Panc1 (cell line): Measurements from ENCODE around the gene B9D1. TPM values are rescaled to one million over a fixed set of nuclear protein-coding genes. Genes with fewer than 3 reads are reported as not detected.
A peak's percentile ranks its signal among the peaks of the same experiment; 100 is the strongest.

Experiments used
- ATAC-seq: fragments of 200-7000 bp; cut with Tn5 transposase; 2 replicates; pipeline ENCODE4 v1.9.1; 2020; ENCODE audit warnings: mild to moderate bottlenecking, moderate library complexity
- BruUV-seq: library from RNA; stranded (reverse); fragments of 400-500 nt; replicated peaks from 2 replicates; lab custom pipeline; 2021; lab: Mats Ljungman, UMichigan
- CTCF ChIA-PET: fragments of 300-600 bp; sonication (Branson Sonifier 250); formaldehyde crosslinking; loops from one replicate; lab custom pipeline; 2022; ENCODE audit warnings: antibody characterized with exemption; lab: Charles Lee
- POLR2A ChIA-PET: fragments of 300-600 bp; sonication (Branson Sonifier 250); formaldehyde crosslinking; loops from one replicate; lab custom pipeline; 2022; ENCODE audit warnings: antibody characterized with exemption; lab: Charles Lee
- DNase-seq: peaks from one replicate; pipeline ENCODE4 v3.0.0-alpha.2; 2010; ENCODE audit warnings: low read depth, low spot score
- H3K27ac ChIP-seq: 2 replicates; pipeline ENCODE4 v1.5.1; 2011; ENCODE audit warnings: mild to moderate bottlenecking, low read length, inconsistent platforms
- H3K27me3 ChIP-seq: fragments of 200-500 bp; sonication (Bioruptor generic); 2 replicates; pipeline ENCODE4 v1.6.0; 2014; ENCODE audit warnings: low read length, inconsistent platforms; ENCODE audit not compliant: control insufficient read depth, insufficient read depth
- H3K36me3 ChIP-seq: fragments of 200-500 bp; sonication (Bioruptor generic); 2 replicates; pipeline ENCODE4 v1.5.1; 2014; ENCODE audit warnings: inconsistent platforms, mild to moderate bottlenecking, low read length, moderate library complexity; ENCODE audit not compliant: control insufficient read depth, insufficient read depth
- H3K4me1 ChIP-seq: 2 replicates; pipeline ENCODE4 v1.5.1; 2011; ENCODE audit warnings: inconsistent platforms, mild to moderate bottlenecking, low read length, moderate library complexity; ENCODE audit not compliant: control insufficient read depth, insufficient read depth
- H3K4me3 ChIP-seq, 2 experiments: 2 replicates each; pipeline ENCODE4 v1.5.1; 2011 to 2012; ENCODE audit warnings: low read depth in 2 of 2, low read length in 2 of 2, mild to moderate bottlenecking in 2 of 2, inconsistent platforms in 1 of 2, moderate library complexity in 1 of 2
- H3K9me3 ChIP-seq: fragments of 200-500 bp; sonication (Bioruptor generic); 2 replicates; pipeline ENCODE4 v1.5.1; 2014; ENCODE audit warnings: low read depth, mild to moderate bottlenecking, inconsistent platforms, low read length, moderate library complexity; ENCODE audit not compliant: control insufficient read depth, insufficient read depth
- CTCF ChIP-seq: fragments of 450-650 bp; IDR thresholded peaks from 2 replicates; pipeline ENCODE4 v1.5.1; 2017; ENCODE audit warnings: mild to moderate bottlenecking
- POLR2AphosphoS5 ChIP-seq: IDR thresholded peaks from 2 replicates; pipeline ENCODE4 v1.6.1; 2012; ENCODE audit warnings: mild to moderate bottlenecking, low read depth, low read length, moderate library complexity
- REST ChIP-seq, 2 experiments: IDR thresholded peaks; 2 replicates each; pipeline ENCODE4 v1.6.1; 2011 to 2012; ENCODE audit warnings: low read depth in 2 of 2, control low read depth in 1 of 2, low read length in 1 of 2, mild to moderate bottlenecking in 1 of 2, moderate library complexity in 1 of 2; ENCODE audit not compliant: insufficient read depth in 1 of 2
- SIN3A ChIP-seq: IDR thresholded peaks from 2 replicates; pipeline ENCODE4 v1.6.1; 2012; ENCODE audit warnings: low read depth, mild to moderate bottlenecking, low read length, moderate library complexity, borderline replicate concordance; ENCODE audit not compliant: insufficient read depth
- TCF7L2 ChIP-seq: IDR thresholded peaks from 2 replicates; pipeline ENCODE4 v1.6.1; 2011; ENCODE audit warnings: mild to moderate bottlenecking, low read depth, low read length, inconsistent platforms
- in situ Hi-C: cut with HindIII; loops from 2 replicates; pipeline ENCODE4 v1.10.0; 2016; ENCODE audit warnings: low sequenced_read_pairs, low pct_unique_long_range_greater_than_20kb
- intact Hi-C: fragments of 100-400 bp; cut with micrococcal nuclease; formaldehyde crosslinking; loops from one replicate; pipeline ENCODE4 v1.10.0; 2022; ENCODE audit not compliant: unreplicated experiment
- total RNA-seq: library from RNA; stranded (reverse); gene quantifications from one replicate; pipeline ENCODE4 v1.2.1, GENCODE V29; 2021; ENCODE audit not compliant: unreplicated experiment

The B9D1 gene
- total RNA-seq, 1 experiment from 2014 or later: 19.1 TPM

GRCh38 chr17:19386051-19386929, 23.8 kb upstream of the B9D1 start:
- H3K4me3 ChIP-seq: peak overlapping the region in 1 of 2 experiments; percentile 27; a peak in 1 of 4 replicates
- no peaks in the 10 kb centered on the region for H3K36me3 ChIP-seq
- POLR2A ChIA-PET: no interaction called here
- H3K9me3 ChIP-seq: no peaks in the 10 kb centered on the region
- DNase-seq: no peak
- peaks cover 12% of the 10 kb centered on the region for H3K4me1 ChIP-seq
- no peaks in the 10 kb centered on the region for H3K27me3 ChIP-seq
- TF ChIP-seq TCF7L2 (no peak), SIN3A (no peak), POLR2AphosphoS5 (no peak), CTCF (no peak), REST (IDR thresholded peaks at IDR 0.05; ENCODE audit: insufficient read depth in 1 of 2, low read depth in 2 of 2, low read length in 1 of 2) (no peak)
- intact Hi-C loops: no loop called here
- CTCF ChIA-PET: interaction anchor here (0.6 kb wide), 1 partner anchor 50 kb away, joined by 4 read pairs; no protein-coding TSS in a partner anchor
- in situ Hi-C loops: no loop called here
- no peak overlapping the region for H3K27ac ChIP-seq
- BruUV-seq: no TSS peak
- ATAC-seq: peak; percentile 75

- no peak for ATAC-seq
- CTCF ChIA-PET: no interaction called here
These were observed 23.0 kb upstream of the B9D1 start for GRCh38 chr17:19385521-19385983.

More at GRCh38 chr17:19385521-19385983, 23.0 kb upstream of the B9D1 start:
- POLR2A ChIA-PET: no interaction called here
- H3K9me3 ChIP-seq: no peaks in the 10 kb centered on the region
- no peaks in the 10 kb centered on the region for H3K27me3 ChIP-seq
- no peak overlapping the region; a peak in 1 of 4 replicates for H3K4me3 ChIP-seq
- H3K36me3 ChIP-seq: no peaks in the 10 kb centered on the region
- TF ChIP-seq CTCF (no peak), SIN3A (no peak), REST (IDR thresholded peaks at IDR 0.05; ENCODE audit: insufficient read depth in 1 of 2, low read depth in 2 of 2, low read length in 1 of 2) (no peak), TCF7L2 (no peak), POLR2AphosphoS5 (no peak)
- no peak overlapping the region for H3K27ac ChIP-seq
- intact Hi-C loops (no loop called here), in situ Hi-C loops (no loop called here)
- peaks cover 12% of the 10 kb centered on the region for H3K4me1 ChIP-seq
- no TSS peak for BruUV-seq
- no peak for DNase-seq
